Cardiac fibroblast (primary cell): ENCODE results near the gene KIF21A.
A peak's percentile ranks its signal among the peaks of the same experiment; 100 is the strongest.
"Not testable (repeated sequence)": the region's sequence is repeated elsewhere in the genome, so short reads cannot be mapped to it uniquely, and the experiment has no call there.

Experiments used
- DNase-seq, 2 donors: peaks; one replicate each; pipeline versions ENCODE4 v3.0.0 to v3.0.0-alpha.2; 2010; ENCODE audit warnings: low read depth in 2 of 2
- H3K4me3 ChIP-seq, 2 donors: replicated peaks in 1 of 2; 1 replicate in 1 of 2; 2 replicates in 1 of 2; pipeline ENCODE4 v1.5.1; 2011; ENCODE audit warnings: low read depth in 2 of 2, low read length in 2 of 2, mild to moderate bottlenecking in 2 of 2, moderate library complexity in 1 of 2
- CTCF ChIP-seq: IDR thresholded peaks from one replicate; pipeline ENCODE4 v1.5.1; 2011; ENCODE audit warnings: low read depth, mild to moderate bottlenecking, low read length, inconsistent platforms

Gene KIF21A

GRCh38 chr12:39297891-39298290 lies 145.0 kb downstream of the KIF21A start:
- H3K4me3 ChIP-seq: no peak overlapping the region
- no peak for DNase-seq
- no peak for TF ChIP-seq CTCF

- H3K4me3 ChIP-seq: no peak overlapping the region
- DNase-seq: no peak
- TF ChIP-seq CTCF: no peak
These were observed 146.4 kb downstream of the KIF21A start for GRCh38 chr12:39296496-39296895.

- DNase-seq: not testable (repeated sequence)
These were observed 147.3 kb downstream of the KIF21A start for GRCh38 chr12:39295593-39295992.

GRCh38 chr12:39294715-39295114 lies 148.2 kb downstream of the KIF21A start:
- DNase-seq: no peak
- H3K4me3 ChIP-seq: no peak overlapping the region
- no peak for TF ChIP-seq CTCF

More at GRCh38 chr12:39295593-39295992, 147.3 kb downstream of the KIF21A start:
- not testable (repeated sequence) for H3K4me3 ChIP-seq

GRCh38 chr12:39292125-39292630 lies 150.7 kb downstream of the KIF21A start:
- no peak for DNase-seq
- TF ChIP-seq CTCF: no peak
- no peak overlapping the region for H3K4me3 ChIP-seq

- no peak for TF ChIP-seq CTCF
- DNase-seq: peak in 1 of 2 donors; percentile 2
- no peak overlapping the region for H3K4me3 ChIP-seq
These were observed 155.1 kb downstream of the KIF21A start for GRCh38 chr12:39287817-39288216.

GRCh38 chr12:39287409-39287808 lies 155.5 kb downstream of the KIF21A start:
- no peak overlapping the region for H3K4me3 ChIP-seq
- DNase-seq: no peak

More at GRCh38 chr12:39287409-39287808, 155.5 kb downstream of the KIF21A start:
- TF ChIP-seq CTCF: no peak
